NT2/D1 (cell line): Measurements from ENCODE around the gene CCDC32.

ENCODE experiments used
- DNase-seq: peaks from one replicate; pipeline ENCODE4 v3.0.0-alpha.2; 2011; ENCODE audit warnings: low read depth, low spot score
- H3K27me3 ChIP-seq: 2 replicates; pipeline ENCODE4 v1.6.0; 2011; ENCODE audit warnings: mild to moderate bottlenecking; ENCODE audit not compliant: insufficient read length, insufficient read depth
- H3K36me3 ChIP-seq: 2 replicates; pipeline ENCODE4 v1.6.1; 2011; ENCODE audit warnings: mild to moderate bottlenecking, low read length, mixed read lengths; ENCODE audit not compliant: insufficient read depth, insufficient read length
- H3K4me1 ChIP-seq: 2 replicates; pipeline ENCODE4 v1.5.1; 2011; ENCODE audit not compliant: insufficient read depth, insufficient read length
- H3K4me3 ChIP-seq: 2 replicates; pipeline ENCODE4 v1.5.1; 2011; ENCODE audit warnings: low read depth; ENCODE audit not compliant: insufficient read length
- H3K9ac ChIP-seq: 2 replicates; pipeline ENCODE4 v1.6.0; 2011; ENCODE audit warnings: low read depth; ENCODE audit not compliant: insufficient read length
- H3K9me3 ChIP-seq: 2 replicates; pipeline ENCODE4 v1.5.1; 2011; ENCODE audit warnings: mild to moderate bottlenecking, low read length; ENCODE audit not compliant: insufficient read depth
- SUZ12 ChIP-seq: IDR thresholded peaks from 2 replicates; pipeline ENCODE4 v1.6.1; 2011; ENCODE audit not compliant: insufficient read length, insufficient read depth; ENCODE audit errors: extremely low read depth
- YY1 ChIP-seq: IDR thresholded peaks from 2 replicates; pipeline ENCODE4 v1.6.1; 2011; ENCODE audit not compliant: insufficient read length, insufficient read depth
- ZNF274 ChIP-seq: IDR thresholded peaks from 2 replicates; pipeline ENCODE4 v1.6.1; 2011; ENCODE audit warnings: mild to moderate bottlenecking, low read depth, low read length

Gene CCDC32

DNA sequence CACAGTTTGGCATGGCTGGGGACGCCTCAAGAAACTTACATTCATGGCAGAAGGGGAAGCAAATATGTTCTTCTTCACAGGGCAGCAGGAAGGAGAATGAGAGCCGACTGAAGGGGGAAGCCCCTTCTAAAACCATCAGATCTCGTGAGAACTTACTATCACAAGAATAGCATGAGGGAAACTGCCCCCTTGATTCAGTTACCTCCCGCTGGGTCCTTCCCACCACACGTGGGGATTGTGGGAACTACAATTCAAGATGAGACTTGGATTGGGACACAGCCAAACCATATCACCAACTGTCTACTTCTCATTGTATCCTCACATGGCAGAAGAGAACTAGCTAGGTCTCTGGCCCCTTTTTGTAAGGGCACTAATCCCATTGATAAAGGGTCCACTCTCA lies 30.5 kb downstream of the CCDC32 start:
- H3K9ac ChIP-seq = no peak overlapping the region
- H3K36me3 ChIP-seq = no peaks in the 10 kb centered on the region
- no peak for DNase-seq
- no peaks in the 10 kb centered on the region for H3K27me3 ChIP-seq
- no peaks in the 10 kb centered on the region for H3K9me3 ChIP-seq
- no peak overlapping the region for H3K4me3 ChIP-seq
- TF ChIP-seq SUZ12 (no peak), YY1 (no peak), ZNF274 (no peak)
- H3K4me1 ChIP-seq = peaks cover 5% of the 10 kb centered on the region

DNA sequence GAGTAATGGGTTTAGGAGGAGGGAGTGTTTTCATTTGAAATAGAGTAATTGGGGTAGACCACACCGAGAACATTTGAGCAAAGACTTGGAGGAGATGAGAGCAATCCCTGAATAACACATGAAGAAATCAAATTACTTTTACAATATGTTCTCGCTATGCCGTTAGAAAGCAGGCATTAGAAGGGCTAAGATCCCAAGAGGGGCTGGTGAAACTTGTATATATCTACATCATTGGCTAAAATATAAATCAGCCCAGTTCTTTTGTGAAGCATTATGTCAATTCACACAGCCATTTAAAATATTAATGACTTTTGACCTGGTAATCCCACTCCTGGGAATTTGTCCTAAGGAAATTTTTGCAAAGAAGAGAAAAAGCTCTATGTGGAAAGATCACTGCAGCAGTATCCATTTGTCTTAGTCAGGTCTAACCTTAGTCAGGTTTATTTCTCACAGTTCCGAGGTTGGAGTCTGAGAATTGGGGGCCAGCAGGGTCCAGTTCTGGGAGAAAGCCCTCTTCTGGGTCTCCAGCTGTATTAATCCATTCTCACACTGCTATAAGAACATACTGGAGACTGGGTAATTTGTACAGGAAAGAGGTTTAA lies 31.0 kb downstream of the CCDC32 start:
- Histone ChIP-seq H3K4me3 (no peak overlapping the region), H3K9ac (no peak overlapping the region), H3K36me3 (no peaks in the 10 kb centered on the region), H3K9me3 (no peaks in the 10 kb centered on the region), H3K27me3 (no peaks in the 10 kb centered on the region), H3K4me1 (peaks cover under 1% of the 10 kb centered on the region)
- DNase-seq = no peak
- TF ChIP-seq YY1 (no peak), ZNF274 (no peak), SUZ12 (no peak)

DNA sequence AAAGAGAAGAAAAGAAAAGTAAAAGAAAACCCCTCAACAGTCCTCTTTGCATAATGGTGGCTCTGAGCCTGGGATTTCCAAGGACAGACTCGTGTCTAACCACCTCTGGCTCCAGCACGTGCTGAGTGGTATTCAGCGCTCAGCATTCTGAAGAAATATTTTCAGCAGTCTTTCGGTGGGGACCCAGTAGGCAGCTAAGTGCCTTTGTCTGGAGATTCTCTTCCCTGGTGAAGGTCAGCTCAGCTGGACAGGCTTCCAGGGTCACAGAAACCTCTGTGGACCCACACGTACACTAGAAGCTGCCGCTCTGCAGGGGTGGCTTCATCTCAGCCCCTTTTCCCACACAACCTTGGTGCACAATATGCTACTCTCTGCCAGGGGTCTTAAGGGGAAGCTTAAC lies 36.0 kb downstream of the CCDC32 start:
- Histone ChIP-seq H3K4me3 (no peak overlapping the region), H3K4me1 (no peaks in the 10 kb centered on the region), H3K27me3 (no peaks in the 10 kb centered on the region), H3K9ac (no peak overlapping the region), H3K9me3 (no peaks in the 10 kb centered on the region), H3K36me3 (no peaks in the 10 kb centered on the region)
- DNase-seq = no peak
- TF ChIP-seq SUZ12 (no peak), YY1 (no peak), ZNF274 (no peak)

DNA sequence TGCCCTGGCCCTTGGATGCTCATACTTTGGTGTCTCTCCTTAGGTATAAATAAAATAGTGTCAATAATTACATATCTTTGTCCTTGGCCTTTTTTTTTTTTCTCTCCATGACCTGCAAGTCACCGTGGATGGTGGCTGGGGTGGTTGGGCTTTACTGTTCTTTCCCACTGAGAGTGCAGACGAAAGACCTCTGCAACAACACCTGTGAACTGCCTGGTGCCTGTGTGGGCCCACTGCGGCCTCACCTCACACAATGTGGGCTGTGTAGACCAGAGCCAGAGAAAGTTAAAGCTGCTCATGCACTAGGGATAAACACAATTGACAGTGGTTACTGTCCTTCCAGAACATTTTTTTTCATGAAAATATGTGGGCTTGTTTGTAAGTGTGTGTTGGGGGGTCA lies 39.0 kb downstream of the CCDC32 start:
- Histone ChIP-seq H3K36me3 (no peaks in the 10 kb centered on the region), H3K27me3 (no peaks in the 10 kb centered on the region), H3K4me1 (no peaks in the 10 kb centered on the region), H3K9me3 (no peaks in the 10 kb centered on the region), H3K9ac (no peak overlapping the region), H3K4me3 (no peak overlapping the region)
- TF ChIP-seq SUZ12 = no peak
- no peak for TF ChIP-seq ZNF274
- TF ChIP-seq YY1 = no peak
- DNase-seq = no peak

GRCh38 chr15:40523611-40524010 lies 41.2 kb downstream of the CCDC32 start:
- H3K4me1 ChIP-seq = no peaks in the 10 kb centered on the region
- no peak overlapping the region for H3K9ac ChIP-seq
- DNase-seq = no peak
- TF ChIP-seq YY1 = no peak
- TF ChIP-seq ZNF274 = no peak
- no peak for TF ChIP-seq SUZ12
- no peaks in the 10 kb centered on the region for H3K27me3 ChIP-seq
- no peaks in the 10 kb centered on the region for H3K9me3 ChIP-seq
- H3K4me3 ChIP-seq = no peak overlapping the region
- no peaks in the 10 kb centered on the region for H3K36me3 ChIP-seq

GRCh38 chr15:40516322-40516721 lies 48.5 kb downstream of the CCDC32 start:
- H3K9ac ChIP-seq = no peak overlapping the region
- DNase-seq = no peak
- no peaks in the 10 kb centered on the region for H3K36me3 ChIP-seq
- H3K27me3 ChIP-seq = peaks cover 25% of the 10 kb centered on the region
- no peak overlapping the region for H3K4me3 ChIP-seq
- TF ChIP-seq ZNF274 = no peak
- TF ChIP-seq YY1 = no peak
- no peak for TF ChIP-seq SUZ12
- H3K4me1 ChIP-seq = no peaks in the 10 kb centered on the region
- H3K9me3 ChIP-seq = no peaks in the 10 kb centered on the region

GRCh38 chr15:40513609-40514008 lies 51.2 kb downstream of the CCDC32 start:
- no peak for DNase-seq
- no peaks in the 10 kb centered on the region for H3K4me1 ChIP-seq
- H3K9me3 ChIP-seq = no peaks in the 10 kb centered on the region
- no peak for TF ChIP-seq SUZ12
- TF ChIP-seq ZNF274 = no peak
- TF ChIP-seq YY1 = no peak
- H3K4me3 ChIP-seq = no peak overlapping the region
- H3K27me3 ChIP-seq = peaks cover 43% of the 10 kb centered on the region
- H3K36me3 ChIP-seq = no peaks in the 10 kb centered on the region
- H3K9ac ChIP-seq = no peak overlapping the region

GRCh38 chr15:40512440-40512839 lies 52.4 kb downstream of the CCDC32 start:
- Histone ChIP-seq H3K9me3 (no peaks in the 10 kb centered on the region), H3K4me1 (no peaks in the 10 kb centered on the region), H3K9ac (no peak overlapping the region), H3K4me3 (no peak overlapping the region), H3K27me3 (peaks cover 55% of the 10 kb centered on the region), H3K36me3 (no peaks in the 10 kb centered on the region)
- DNase-seq = no peak
- TF ChIP-seq SUZ12 = no peak
- TF ChIP-seq ZNF274 = no peak
- no peak for TF ChIP-seq YY1
